ENCODE results near the gene ZNF446. TPM values are rescaled to one million over a fixed set of nuclear protein-coding genes. Genes with fewer than 3 reads are reported as not detected.

ZNF446 gene
- total RNA-seq, 1 donor from 2014 or later, result 17.4 TPM

GRCh38 chr19:58455306-58455705, 20.8 kb upstream of the ZNF446 start:
- TF ChIP-seq CTCF (conservative IDR thresholded peaks at IDR 0.05), result no peak
- no peak for DNase-seq (ENCODE audit: extremely low spot score, unreplicated experiment)
- no peaks in the 10 kb centered on the region for H3K9me3 Mint-ChIP-seq
- H3K4me3 Mint-ChIP-seq, result no peak overlapping the region
- H3K27me3 Mint-ChIP-seq, result peaks cover 3% of the 10 kb centered on the region
- H3K27ac Mint-ChIP-seq, result no peak overlapping the region
- peaks cover 11% of the 10 kb centered on the region for H3K4me1 Mint-ChIP-seq (ENCODE audit: unreplicated experiment)
- peaks cover 8% of the 10 kb centered on the region for H3K36me3 Mint-ChIP-seq

GRCh38 chr19:58456111-58456510, 20.0 kb upstream of the ZNF446 start:
- TF ChIP-seq CTCF (conservative IDR thresholded peaks at IDR 0.05), result no peak
- H3K4me3 Mint-ChIP-seq, result no peak overlapping the region
- peaks cover 8% of the 10 kb centered on the region for H3K36me3 Mint-ChIP-seq
- peaks cover 10% of the 10 kb centered on the region for H3K4me1 Mint-ChIP-seq (ENCODE audit: unreplicated experiment)
- no peaks in the 10 kb centered on the region for H3K9me3 Mint-ChIP-seq
- no peak overlapping the region for H3K27ac Mint-ChIP-seq
- no peak for DNase-seq (ENCODE audit: extremely low spot score, unreplicated experiment)
- peaks cover 2% of the 10 kb centered on the region for H3K27me3 Mint-ChIP-seq

GRCh38 chr19:58460039-58460438, 16.1 kb upstream of the ZNF446 start:
- no peak for DNase-seq (ENCODE audit: extremely low spot score, unreplicated experiment)
- Mint-ChIP-seq H3K9me3 (no peaks in the 10 kb centered on the region), H3K27me3 (no peaks in the 10 kb centered on the region), H3K4me1 (ENCODE audit: unreplicated experiment) (no peaks in the 10 kb centered on the region), H3K27ac (no peak overlapping the region), H3K36me3 (peaks cover 4% of the 10 kb centered on the region), H3K4me3 (no peak overlapping the region)
- no peak for TF ChIP-seq CTCF (conservative IDR thresholded peaks at IDR 0.05)

- Mint-ChIP-seq H3K4me3 (peak overlapping the region; percentile 87), H3K27ac (peak overlapping the region; percentile 74), H3K9me3 (no peaks in the 10 kb centered on the region), H3K4me1 (ENCODE audit: unreplicated experiment) (peaks cover 12% of the 10 kb centered on the region), H3K36me3 (no peaks in the 10 kb centered on the region), H3K27me3 (no peaks in the 10 kb centered on the region)
- TF ChIP-seq CTCF (conservative IDR thresholded peaks at IDR 0.05), result no peak
- DNase-seq (ENCODE audit: extremely low spot score, unreplicated experiment), result no peak
Measured at GRCh38 chr19:58466089-58466759, 9.9 kb upstream of the ZNF446 start.

- Mint-ChIP-seq H3K4me3 (peak within 1 kb of the TSS; percentile 87), H3K27ac (peak within 1 kb of the TSS; percentile 74), H3K4me1 (ENCODE audit: unreplicated experiment) (peaks cover 12% of the 10 kb centered on the region), H3K27me3 (no peaks in the 10 kb centered on the region), H3K36me3 (no peaks in the 10 kb centered on the region), H3K9me3 (no peaks in the 10 kb centered on the region)
- peak; percentile 98 for DNase-seq (ENCODE audit: extremely low spot score, unreplicated experiment)
- no peak for TF ChIP-seq CTCF (conservative IDR thresholded peaks at IDR 0.05)
Measured at GRCh38 chr19:58466760-58467589, 9.2 kb upstream of the ZNF446 start, which contains the start of gene ZNF324. ZNF324 (plus strand) TSS chr19:58467080; CDS start chr19:58469186, 2,106 bp downstream.

Data from type B pancreatic cell (in vitro differentiated cells).